HFFc6 (cell line): ENCODE results near the gene ST3GAL3. TPM values are rescaled to one million over a fixed set of nuclear protein-coding genes. Genes with fewer than 3 reads are reported as not detected.

Experiments
- DNase-seq: peaks from one replicate; pipeline ENCODE4 v3.0.0-alpha.2; 2018
- H3K27ac Mint-ChIP-seq: 2 replicates; pipeline ENCODE4 v1.8.0; 2020; ENCODE audit warnings: mild to moderate bottlenecking, mixed read lengths
- H3K27me3 Mint-ChIP-seq: 2 replicates; pipeline ENCODE4 v1.8.0; 2021; ENCODE audit warnings: mild to moderate bottlenecking, moderate library complexity, mixed read lengths; ENCODE audit not compliant: insufficient read depth
- H3K36me3 Mint-ChIP-seq: 2 replicates; pipeline ENCODE4 v1.8.0; 2021; ENCODE audit warnings: low read depth, mixed read lengths
- H3K4me1 Mint-ChIP-seq: 2 replicates; pipeline ENCODE4 v1.8.0; 2020; ENCODE audit warnings: low read depth, mixed read lengths
- H3K4me3 Mint-ChIP-seq: 2 replicates; pipeline ENCODE4 v1.8.0; 2020; ENCODE audit warnings: mild to moderate bottlenecking, moderate library complexity, mixed read lengths
- H3K9me3 Mint-ChIP-seq: 2 replicates; pipeline ENCODE4 v1.8.0; 2020; ENCODE audit warnings: mild to moderate bottlenecking, mixed read lengths
- CTCF ChIP-seq: fragments of 200-600 bp; sonication (generic); IDR thresholded peaks from 2 replicates; pipeline ENCODE4 v1.5.0; 2021; ENCODE audit warnings: antibody characterized with exemption, mild to moderate bottlenecking
- total RNA-seq, 6 experiments: library from RNA; stranded (reverse); fragmentation: NEBNext Ultra II Directional; extraction: Animal tissue kit (Norgen Biotek cat#: 25700); gene quantifications; 2 replicates in 1 of 6; 3 replicates in 5 of 6; pipeline ENCODE4 v1.2.3, GENCODE V29; 2021

Gene ST3GAL3
- total RNA-seq, 6 experiments from 2014 or later: 15.2 to 22.3 (median 18.0) TPM

GRCh38 chr1:43867976-43868740 lies 160.8 kb downstream of the ST3GAL3 start:
- H3K9me3 Mint-ChIP-seq: no peaks in the 10 kb centered on the region
- H3K4me3 Mint-ChIP-seq: no peak overlapping the region
- no peak for TF ChIP-seq CTCF
- peaks cover 4% of the 10 kb centered on the region; the same call in 1 of the 2 replicates for H3K36me3 Mint-ChIP-seq
- peaks cover 21% of the 10 kb centered on the region for H3K4me1 Mint-ChIP-seq
- DNase-seq: peak; percentile 25
- no peak overlapping the region for H3K27ac Mint-ChIP-seq
- H3K27me3 Mint-ChIP-seq: no peaks in the 10 kb centered on the region; the same call in 1 of the 2 replicates

- H3K9me3 Mint-ChIP-seq: no peaks in the 10 kb centered on the region
- no peak overlapping the region for H3K4me3 Mint-ChIP-seq
- H3K27ac Mint-ChIP-seq: no peak overlapping the region
- H3K27me3 Mint-ChIP-seq: no peaks in the 10 kb centered on the region; the same call in 1 of the 2 replicates
- DNase-seq: no peak
- peaks cover 21% of the 10 kb centered on the region for H3K4me1 Mint-ChIP-seq
- no peak for TF ChIP-seq CTCF
- H3K36me3 Mint-ChIP-seq: no peaks in the 10 kb centered on the region
These were observed 161.4 kb downstream of the ST3GAL3 start for GRCh38 chr1:43868741-43869067.

GRCh38 chr1:43870306-43870705 lies 163.0 kb downstream of the ST3GAL3 start:
- Mint-ChIP-seq H3K27ac (no peak overlapping the region), H3K4me3 (no peak overlapping the region), H3K4me1 (peaks cover 19% of the 10 kb centered on the region), H3K36me3 (no peaks in the 10 kb centered on the region), H3K27me3 (no peaks in the 10 kb centered on the region; the same call in 1 of the 2 replicates), H3K9me3 (no peaks in the 10 kb centered on the region)
- no peak for TF ChIP-seq CTCF
- DNase-seq: no peak

- no peak for TF ChIP-seq CTCF
- no peaks in the 10 kb centered on the region; the same call in 1 of the 2 replicates for H3K27me3 Mint-ChIP-seq
- H3K27ac Mint-ChIP-seq: no peak overlapping the region
- DNase-seq: no peak
- no peaks in the 10 kb centered on the region for H3K36me3 Mint-ChIP-seq
- H3K4me1 Mint-ChIP-seq: peaks cover 17% of the 10 kb centered on the region
- H3K9me3 Mint-ChIP-seq: no peaks in the 10 kb centered on the region
- no peak overlapping the region for H3K4me3 Mint-ChIP-seq
These were observed 164.0 kb downstream of the ST3GAL3 start for GRCh38 chr1:43871181-43871910.

- Mint-ChIP-seq H3K4me1 (peaks cover 16% of the 10 kb centered on the region), H3K4me3 (no peak overlapping the region), H3K27ac (no peak overlapping the region), H3K27me3 (no peaks in the 10 kb centered on the region; the same call in 1 of the 2 replicates), H3K9me3 (no peaks in the 10 kb centered on the region), H3K36me3 (no peaks in the 10 kb centered on the region)
- no peak for DNase-seq
- no peak for TF ChIP-seq CTCF
These were observed 164.9 kb downstream of the ST3GAL3 start for GRCh38 chr1:43872280-43872679.
